ENCODE data around the gene ZNF254. TPM values are rescaled to one million over a fixed set of nuclear protein-coding genes. Genes with fewer than 3 reads are reported as not detected.
A peak's percentile ranks its signal among the peaks of the same experiment; 100 is the strongest.

The ZNF254 gene
- total RNA-seq, 1 donor, result 15.2 TPM

- no peak overlapping the region for H3K4me3 ChIP-seq (ENCODE audit: insufficient read depth, low read length)
- DNase-seq (ENCODE audit: insufficient read length, low spot score, missing footprints), result no peak
- no peak overlapping the region for H2AFZ ChIP-seq (ENCODE audit: low read length)
- H4K20me1 ChIP-seq (ENCODE audit: insufficient read depth, low read length), result peaks cover 2% of the 10 kb centered on the region
- no peaks in the 10 kb centered on the region for H3K9me3 ChIP-seq (ENCODE audit: low read depth, low read length)
- H3K4me2 ChIP-seq (ENCODE audit: insufficient read depth, low read length), result no peak overlapping the region
- no peak overlapping the region for H3K27ac ChIP-seq (ENCODE audit: low read depth, low read length)
- peak; percentile 14 for TF ChIP-seq CTCF (IDR thresholded peaks at IDR 0.05; ENCODE audit: extremely low read depth, low read depth, low read length)
- no peaks in the 10 kb centered on the region for H3K27me3 ChIP-seq (ENCODE audit: insufficient read depth, low read length)
- peaks cover 58% of the 10 kb centered on the region for H3K36me3 ChIP-seq (ENCODE audit: insufficient read depth, low read length)
- no peaks in the 10 kb centered on the region for H3K4me1 ChIP-seq (ENCODE audit: insufficient read depth, low read length)
- H3K79me2 ChIP-seq (ENCODE audit: insufficient read depth, low read length), result peaks cover 3% of the 10 kb centered on the region
Measured at GRCh38 chr19:24048261-24048660, 38.7 kb upstream of the ZNF254 start.

DNA sequence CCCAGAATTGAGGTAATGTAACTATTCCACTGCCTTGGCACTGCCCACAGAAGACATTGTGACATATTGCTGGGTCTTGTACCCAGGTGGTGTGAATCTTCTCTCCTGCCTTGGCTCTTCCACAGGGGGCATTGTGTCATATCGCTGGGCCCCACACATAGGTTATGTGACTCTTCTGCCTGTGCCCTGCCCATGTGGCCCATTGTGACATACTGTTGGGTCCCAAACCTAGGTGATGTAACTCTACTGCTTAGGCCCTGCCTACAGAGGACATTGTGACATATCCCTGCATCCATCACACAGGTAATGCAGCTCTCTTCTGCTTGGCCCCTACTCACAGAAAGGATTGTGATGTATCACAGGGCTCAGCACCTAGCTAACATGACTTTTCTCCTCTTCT lies 37.5 kb upstream of the ZNF254 start:
- no peaks in the 10 kb centered on the region for H3K9me3 ChIP-seq (ENCODE audit: low read depth, low read length)
- peaks cover 58% of the 10 kb centered on the region for H3K36me3 ChIP-seq (ENCODE audit: insufficient read depth, low read length)
- DNase-seq (ENCODE audit: insufficient read length, low spot score, missing footprints), result no peak

DNA sequence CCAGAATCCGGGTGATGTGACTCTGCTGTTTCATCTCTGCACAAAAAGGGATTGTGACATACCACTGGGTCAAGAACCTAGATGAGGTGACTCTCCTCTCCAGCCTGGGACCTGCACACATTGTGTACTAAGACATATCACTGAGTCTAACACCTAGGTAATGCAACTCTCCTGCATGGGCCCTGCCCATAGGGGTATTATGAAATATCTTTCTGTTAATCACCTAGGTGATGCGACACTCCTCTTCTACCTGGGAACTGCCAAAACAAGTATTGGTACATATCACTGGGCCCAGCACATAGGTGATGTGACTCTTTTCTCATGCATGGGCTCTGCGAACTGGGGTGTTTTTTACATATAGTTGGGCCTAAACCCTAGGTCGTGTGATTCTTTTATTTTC lies 35.5 kb upstream of the ZNF254 start:
- H3K36me3 ChIP-seq (ENCODE audit: insufficient read depth, low read length), result peaks cover 65% of the 10 kb centered on the region

More for the DNA sequence above, 37.5 kb upstream of the ZNF254 start:
- Histone ChIP-seq H2AFZ (ENCODE audit: low read length) (no peak overlapping the region), H3K79me2 (ENCODE audit: insufficient read depth, low read length) (no peaks in the 10 kb centered on the region), H3K4me1 (ENCODE audit: insufficient read depth, low read length) (peaks cover 12% of the 10 kb centered on the region), H3K4me3 (ENCODE audit: insufficient read depth, low read length) (no peak overlapping the region), H3K27ac (ENCODE audit: low read depth, low read length) (no peak overlapping the region), H3K4me2 (ENCODE audit: insufficient read depth, low read length) (no peak overlapping the region), H4K20me1 (ENCODE audit: insufficient read depth, low read length) (peaks cover 14% of the 10 kb centered on the region), H3K27me3 (ENCODE audit: insufficient read depth, low read length) (no peaks in the 10 kb centered on the region)
- no peak for TF ChIP-seq CTCF (IDR thresholded peaks at IDR 0.05; ENCODE audit: extremely low read depth, low read depth, low read length)

GRCh38 chr19:24052811-24053210 lies 34.2 kb upstream of the ZNF254 start:
- H3K4me1 ChIP-seq (ENCODE audit: insufficient read depth, low read length), result peaks cover 16% of the 10 kb centered on the region
- no peaks in the 10 kb centered on the region for H3K9me3 ChIP-seq (ENCODE audit: low read depth, low read length)
- H2AFZ ChIP-seq (ENCODE audit: low read length), result no peak overlapping the region
- no peak for TF ChIP-seq CTCF (IDR thresholded peaks at IDR 0.05; ENCODE audit: extremely low read depth, low read depth, low read length)
- peaks cover 2% of the 10 kb centered on the region for H3K79me2 ChIP-seq (ENCODE audit: insufficient read depth, low read length)
- no peak overlapping the region for H3K4me3 ChIP-seq (ENCODE audit: insufficient read depth, low read length)
- H3K27ac ChIP-seq (ENCODE audit: low read depth, low read length), result no peak overlapping the region
- no peaks in the 10 kb centered on the region for H3K27me3 ChIP-seq (ENCODE audit: insufficient read depth, low read length)
- no peak overlapping the region for H3K4me2 ChIP-seq (ENCODE audit: insufficient read depth, low read length)
- H4K20me1 ChIP-seq (ENCODE audit: insufficient read depth, low read length), result peaks cover 14% of the 10 kb centered on the region
- peaks cover 66% of the 10 kb centered on the region for H3K36me3 ChIP-seq (ENCODE audit: insufficient read depth, low read length)
- DNase-seq (ENCODE audit: insufficient read length, low spot score, missing footprints), result no peak

More for the DNA sequence above, 35.5 kb upstream of the ZNF254 start:
- H3K27ac ChIP-seq (ENCODE audit: low read depth, low read length), result no peak overlapping the region
- peaks cover 16% of the 10 kb centered on the region for H3K4me1 ChIP-seq (ENCODE audit: insufficient read depth, low read length)
- H3K27me3 ChIP-seq (ENCODE audit: insufficient read depth, low read length), result no peaks in the 10 kb centered on the region
- peaks cover 14% of the 10 kb centered on the region for H4K20me1 ChIP-seq (ENCODE audit: insufficient read depth, low read length)
- no peak overlapping the region for H3K4me3 ChIP-seq (ENCODE audit: insufficient read depth, low read length)
- no peak for TF ChIP-seq CTCF (IDR thresholded peaks at IDR 0.05; ENCODE audit: extremely low read depth, low read depth, low read length)
- H3K9me3 ChIP-seq (ENCODE audit: low read depth, low read length), result no peaks in the 10 kb centered on the region
- H3K4me2 ChIP-seq (ENCODE audit: insufficient read depth, low read length), result no peak overlapping the region
- peaks cover 2% of the 10 kb centered on the region for H3K79me2 ChIP-seq (ENCODE audit: insufficient read depth, low read length)
- no peak overlapping the region for H2AFZ ChIP-seq (ENCODE audit: low read length)
- no peak for DNase-seq (ENCODE audit: insufficient read length, low spot score, missing footprints)
